HepG2 (cell line): ENCODE measurements around the gene ATAD3C. TPM values are rescaled to one million over a fixed set of nuclear protein-coding genes. Genes with fewer than 3 reads are reported as not detected.

Experiments
- ATAC-seq: fragments of 200-7000 bp; cut with Tn5 transposase; 3 replicates; pipeline ENCODE4 v1.9.1; 2020; ENCODE audit warnings: mild to moderate bottlenecking, moderate library complexity
- BruUV-seq: library from RNA; stranded (reverse); fragments of 400-500 nt; replicated peaks from 2 replicates; lab custom pipeline; 2021; lab: Mats Ljungman, UMichigan
- CTCF ChIA-PET: fragments of 300-600 bp; formaldehyde crosslinking; extraction: SDS; loops from one replicate; lab custom pipeline; 2021; ENCODE audit warnings: low total read pairs, inconsistent platforms, low intra/inter-chr PET ratio; lab: Yijun Ruan, JAX
- POLR2A ChIA-PET: fragments of 350-600 bp; sonication (Branson Sonifier 250); formaldehyde crosslinking; loops from one replicate; lab custom pipeline; 2020; ENCODE audit warnings: antibody characterized with exemption, inconsistent platforms; lab: Yijun Ruan, JAX
- DNase-seq: peaks from one replicate; pipeline ENCODE4 v3.0.0-alpha.2; 2015; ENCODE audit warnings: low spot score
- FAIRE-seq: peaks from 3 replicates; lab custom pipeline; 2011; peaks lifted over from hg19 to GRCh38; lab: Jason Lieb, UNC
- H2AFZ ChIP-seq: one replicate; pipeline ENCODE4 v1.6.1; 2011; ENCODE audit warnings: low read length, inconsistent platforms
- H3K27ac ChIP-seq: fragments of 300-600 bp; 3 replicates; pipeline ENCODE4 v1.8.0; 2011; ENCODE audit warnings: mixed run types, mild to moderate bottlenecking, mixed read lengths, low read length, inconsistent platforms; ENCODE audit not compliant: insufficient read depth; ENCODE audit errors: extremely low read length
- H3K27me3 ChIP-seq, 2 experiments: fragments of 200-600 bp in 1 of 2; 2 replicates in 1 of 2; 3 replicates in 1 of 2; pipeline versions ENCODE4 v1.6.0 to v1.8.0; 2011; ENCODE audit warnings: low read length in 2 of 2, mild to moderate bottlenecking in 2 of 2, moderate library complexity in 2 of 2, inconsistent platforms in 1 of 2; ENCODE audit not compliant: insufficient read depth in 2 of 2, control insufficient read depth in 1 of 2
- H3K36me3 ChIP-seq, 2 experiments: fragments of 200-600 bp in 1 of 2; replicated peaks in 1 of 2; 2 replicates in 1 of 2; 3 replicates in 1 of 2; pipeline versions ENCODE4 v1.5.1 to v1.8.0; 2011; ENCODE audit warnings: low read length in 2 of 2, inconsistent platforms in 1 of 2; ENCODE audit not compliant: insufficient read depth in 2 of 2, control insufficient read depth in 1 of 2
- H3K4me1 ChIP-seq: 2 replicates; pipeline ENCODE4 v1.5.1; 2012; ENCODE audit warnings: low read length, inconsistent platforms; ENCODE audit not compliant: insufficient read depth
- H3K4me2 ChIP-seq: 2 replicates; pipeline ENCODE4 v1.6.0; 2011; ENCODE audit warnings: low read depth, low read length, inconsistent platforms
- H3K4me3 ChIP-seq, 3 experiments: fragments of 200-600 bp in 1 of 3; sonication (generic), shearing (Covaris generic) in 1 of 3; replicated peaks in 1 of 3; 2 replicates each; pipeline ENCODE4 v1.5.1; 2011 to 2016; ENCODE audit warnings: low read length in 3 of 3, inconsistent platforms in 2 of 3, low read depth in 2 of 3, mild to moderate bottlenecking in 2 of 3, control low read depth in 1 of 3, mixed read lengths in 1 of 3; ENCODE audit not compliant: insufficient read depth in 1 of 3
- H3K79me2 ChIP-seq: one replicate; pipeline ENCODE4 v1.6.1; 2011; ENCODE audit warnings: low read length, inconsistent platforms; ENCODE audit not compliant: insufficient read depth
- H3K9ac ChIP-seq: 2 replicates; pipeline ENCODE4 v1.6.0; 2011; ENCODE audit warnings: mild to moderate bottlenecking, low read depth, low read length, inconsistent platforms; ENCODE audit not compliant: insufficient read depth
- H3K9me3 ChIP-seq: 2 replicates; pipeline ENCODE4 v1.5.1; 2012; ENCODE audit warnings: mild to moderate bottlenecking, low read length
- H4K20me1 ChIP-seq: 2 replicates; pipeline ENCODE4 v1.6.0; 2011; ENCODE audit warnings: inconsistent platforms, mild to moderate bottlenecking, low read length, moderate library complexity; ENCODE audit not compliant: insufficient read depth
- BHLHE40 ChIP-seq: IDR thresholded peaks from 2 replicates; pipeline ENCODE4 v1.6.1; 2011; ENCODE audit warnings: low read length, improper control_type of control experiment
- PPARG ChIP-seq: conservative IDR thresholded peaks from 2 replicates; pipeline ENCODE4 v1.6.1; 2016; ENCODE audit warnings: missing biosample characterization, missing genetic modification reagents
- TBL1XR1 ChIP-seq: fragments of 150-350 bp; IDR thresholded peaks from 2 replicates; pipeline ENCODE4 v1.6.1; 2014; ENCODE audit warnings: borderline replicate concordance, low read length; ENCODE audit not compliant: partially characterized antibody
- ZFP82 ChIP-seq: sonication (generic); formaldehyde crosslinking; IDR thresholded peaks from 2 replicates; pipeline ENCODE4 v1.5.1; 2020; ENCODE audit warnings: mild to moderate bottlenecking, missing genetic modification reagents, borderline replicate concordance
- ZNF644 ChIP-seq: IDR thresholded peaks from 2 replicates; pipeline ENCODE4 v1.6.1; 2016; ENCODE audit warnings: low read depth
- WGBS: methylation state at CpG from one replicate; pipeline ENCODE4 v1.1.6; 2017; ENCODE audit warnings: low lambda C conversion rate; 5-methylcytosine and 5-hydroxymethylcytosine counted together
- in situ Hi-C: cut with HindIII; loops from 2 replicates; pipeline ENCODE4 v1.10.0; 2017; ENCODE audit warnings: low pct_unique_long_range_greater_than_20kb; ENCODE audit not compliant: extremely low pct_ligation_motif_present
- intact Hi-C: fragments of 100-400 bp; cut with micrococcal nuclease; formaldehyde crosslinking; loops from one replicate; pipeline ENCODE4 v1.10.0; 2022; ENCODE audit not compliant: unreplicated experiment
- polyA plus RNA-seq, 8 experiments: library from polyadenylated mRNA; depleted of rRNA in 3 of 8; stranded (reverse) in 7 of 8; unstranded in 1 of 8; fragments of >200 nt; fragmentation: Illumina TruSeq in 4 of 8; extraction: Trizol in 4 of 8; gene quantifications; 2 replicates each; pipeline versions ENCODE4 v1.2.1 to v1.2.3, GENCODE V29; 2011 to 2016; ENCODE audit warnings: low read depth in 4 of 8, missing spikeins in 1 of 8, mixed read lengths in 1 of 8; ENCODE audit not compliant: insufficient read depth in 1 of 8
- total RNA-seq, 5 experiments: library from RNA; depleted of rRNA; stranded (reverse); fragments of >200 nt; fragmentation: Illumina TruSeq; extraction: Trizol; gene quantifications; 2 replicates each; pipeline ENCODE4 v1.2.3, GENCODE V29; 2016; ENCODE audit warnings: low read depth in 1 of 5
- TF ChIP-seq, protein P1 (sequence below): sonication (generic); formaldehyde crosslinking; IDR thresholded peaks from 2 replicates; pipeline ENCODE4 v1.4.0; 2020; ENCODE audit warnings: mild to moderate bottlenecking, missing genetic modification reagents, borderline replicate concordance
- TF ChIP-seq, protein P2 (sequence below): sonication (generic); formaldehyde crosslinking; IDR thresholded peaks from 2 replicates; pipeline ENCODE4 v1.4.0; 2020; ENCODE audit warnings: mild to moderate bottlenecking, missing genetic modification reagents

ATAD3C gene
- total and polyA plus RNA-seq, 2 of the 13 experiments (the other 11 are each of a cell fraction or from before 2014, with no cell fraction given): 2.4 to 3.2 TPM

DNA sequence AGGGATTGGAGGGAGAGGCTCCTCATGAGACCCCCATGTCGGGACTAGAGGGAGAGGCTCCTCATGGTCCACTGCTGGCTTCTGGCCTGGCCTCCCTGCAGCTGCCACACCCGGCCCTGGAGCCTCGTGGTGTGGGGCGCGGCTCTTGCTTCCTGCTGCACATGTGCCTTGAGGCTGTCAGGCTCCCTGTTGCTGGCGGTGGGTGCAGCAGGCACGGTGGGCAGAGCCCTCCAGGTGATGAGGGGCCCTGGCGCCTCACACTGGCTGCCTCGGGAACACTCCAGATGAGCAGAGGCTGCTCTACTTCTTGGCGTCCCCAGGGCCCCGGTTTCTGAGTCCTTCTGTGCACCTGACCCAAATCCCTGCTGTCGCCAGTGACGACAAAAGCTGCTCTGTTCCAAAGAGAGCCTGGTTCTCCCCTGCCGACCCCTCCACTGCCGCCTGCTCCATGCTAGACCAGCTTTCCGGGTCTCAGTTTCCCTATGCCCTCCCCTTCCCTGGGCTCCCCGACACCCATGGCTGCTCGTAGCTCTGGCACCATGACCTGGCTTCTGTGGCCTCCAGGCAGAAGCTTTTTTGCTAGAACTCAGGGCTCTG lies 12.3 kb downstream of the ATAD3C start:
- no TSS peak for BruUV-seq
- DNase-seq: no peak
- no peak for TF ChIP-seq BHLHE40
- TF ChIP-seq, protein P1, sequence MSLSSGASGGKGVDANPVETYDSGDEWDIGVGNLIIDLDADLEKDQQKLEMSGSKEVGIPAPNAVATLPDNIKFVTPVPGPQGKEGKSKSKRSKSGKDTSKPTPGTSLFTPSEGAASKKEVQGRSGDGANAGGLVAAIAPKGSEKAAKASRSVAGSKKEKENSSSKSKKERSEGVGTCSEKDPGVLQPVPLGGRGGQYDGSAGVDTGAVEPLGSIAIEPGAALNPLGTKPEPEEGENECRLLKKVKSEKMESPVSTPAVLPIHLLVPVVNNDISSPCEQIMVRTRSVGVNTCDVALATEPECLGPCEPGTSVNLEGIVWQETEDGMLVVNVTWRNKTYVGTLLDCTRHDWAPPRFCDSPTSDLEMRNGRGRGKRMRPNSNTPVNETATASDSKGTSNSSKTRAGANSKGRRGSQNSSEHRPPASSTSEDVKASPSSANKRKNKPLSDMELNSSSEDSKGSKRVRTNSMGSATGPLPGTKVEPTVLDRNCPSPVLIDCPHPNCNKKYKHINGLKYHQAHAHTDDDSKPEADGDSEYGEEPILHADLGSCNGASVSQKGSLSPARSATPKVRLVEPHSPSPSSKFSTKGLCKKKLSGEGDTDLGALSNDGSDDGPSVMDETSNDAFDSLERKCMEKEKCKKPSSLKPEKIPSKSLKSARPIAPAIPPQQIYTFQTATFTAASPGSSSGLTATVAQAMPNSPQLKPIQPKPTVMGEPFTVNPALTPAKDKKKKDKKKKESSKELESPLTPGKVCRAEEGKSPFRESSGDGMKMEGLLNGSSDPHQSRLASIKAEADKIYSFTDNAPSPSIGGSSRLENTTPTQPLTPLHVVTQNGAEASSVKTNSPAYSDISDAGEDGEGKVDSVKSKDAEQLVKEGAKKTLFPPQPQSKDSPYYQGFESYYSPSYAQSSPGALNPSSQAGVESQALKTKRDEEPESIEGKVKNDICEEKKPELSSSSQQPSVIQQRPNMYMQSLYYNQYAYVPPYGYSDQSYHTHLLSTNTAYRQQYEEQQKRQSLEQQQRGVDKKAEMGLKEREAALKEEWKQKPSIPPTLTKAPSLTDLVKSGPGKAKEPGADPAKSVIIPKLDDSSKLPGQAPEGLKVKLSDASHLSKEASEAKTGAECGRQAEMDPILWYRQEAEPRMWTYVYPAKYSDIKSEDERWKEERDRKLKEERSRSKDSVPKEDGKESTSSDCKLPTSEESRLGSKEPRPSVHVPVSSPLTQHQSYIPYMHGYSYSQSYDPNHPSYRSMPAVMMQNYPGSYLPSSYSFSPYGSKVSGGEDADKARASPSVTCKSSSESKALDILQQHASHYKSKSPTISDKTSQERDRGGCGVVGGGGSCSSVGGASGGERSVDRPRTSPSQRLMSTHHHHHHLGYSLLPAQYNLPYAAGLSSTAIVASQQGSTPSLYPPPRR (CRISPR knock-in tag): no peak
- TF ChIP-seq ZFP82 (CRISPR knock-in tag): no peak
- TF ChIP-seq ZNF644 (CRISPR knock-in tag): no peak
- no peak for TF ChIP-seq TBL1XR1
- TF ChIP-seq, protein P2, sequence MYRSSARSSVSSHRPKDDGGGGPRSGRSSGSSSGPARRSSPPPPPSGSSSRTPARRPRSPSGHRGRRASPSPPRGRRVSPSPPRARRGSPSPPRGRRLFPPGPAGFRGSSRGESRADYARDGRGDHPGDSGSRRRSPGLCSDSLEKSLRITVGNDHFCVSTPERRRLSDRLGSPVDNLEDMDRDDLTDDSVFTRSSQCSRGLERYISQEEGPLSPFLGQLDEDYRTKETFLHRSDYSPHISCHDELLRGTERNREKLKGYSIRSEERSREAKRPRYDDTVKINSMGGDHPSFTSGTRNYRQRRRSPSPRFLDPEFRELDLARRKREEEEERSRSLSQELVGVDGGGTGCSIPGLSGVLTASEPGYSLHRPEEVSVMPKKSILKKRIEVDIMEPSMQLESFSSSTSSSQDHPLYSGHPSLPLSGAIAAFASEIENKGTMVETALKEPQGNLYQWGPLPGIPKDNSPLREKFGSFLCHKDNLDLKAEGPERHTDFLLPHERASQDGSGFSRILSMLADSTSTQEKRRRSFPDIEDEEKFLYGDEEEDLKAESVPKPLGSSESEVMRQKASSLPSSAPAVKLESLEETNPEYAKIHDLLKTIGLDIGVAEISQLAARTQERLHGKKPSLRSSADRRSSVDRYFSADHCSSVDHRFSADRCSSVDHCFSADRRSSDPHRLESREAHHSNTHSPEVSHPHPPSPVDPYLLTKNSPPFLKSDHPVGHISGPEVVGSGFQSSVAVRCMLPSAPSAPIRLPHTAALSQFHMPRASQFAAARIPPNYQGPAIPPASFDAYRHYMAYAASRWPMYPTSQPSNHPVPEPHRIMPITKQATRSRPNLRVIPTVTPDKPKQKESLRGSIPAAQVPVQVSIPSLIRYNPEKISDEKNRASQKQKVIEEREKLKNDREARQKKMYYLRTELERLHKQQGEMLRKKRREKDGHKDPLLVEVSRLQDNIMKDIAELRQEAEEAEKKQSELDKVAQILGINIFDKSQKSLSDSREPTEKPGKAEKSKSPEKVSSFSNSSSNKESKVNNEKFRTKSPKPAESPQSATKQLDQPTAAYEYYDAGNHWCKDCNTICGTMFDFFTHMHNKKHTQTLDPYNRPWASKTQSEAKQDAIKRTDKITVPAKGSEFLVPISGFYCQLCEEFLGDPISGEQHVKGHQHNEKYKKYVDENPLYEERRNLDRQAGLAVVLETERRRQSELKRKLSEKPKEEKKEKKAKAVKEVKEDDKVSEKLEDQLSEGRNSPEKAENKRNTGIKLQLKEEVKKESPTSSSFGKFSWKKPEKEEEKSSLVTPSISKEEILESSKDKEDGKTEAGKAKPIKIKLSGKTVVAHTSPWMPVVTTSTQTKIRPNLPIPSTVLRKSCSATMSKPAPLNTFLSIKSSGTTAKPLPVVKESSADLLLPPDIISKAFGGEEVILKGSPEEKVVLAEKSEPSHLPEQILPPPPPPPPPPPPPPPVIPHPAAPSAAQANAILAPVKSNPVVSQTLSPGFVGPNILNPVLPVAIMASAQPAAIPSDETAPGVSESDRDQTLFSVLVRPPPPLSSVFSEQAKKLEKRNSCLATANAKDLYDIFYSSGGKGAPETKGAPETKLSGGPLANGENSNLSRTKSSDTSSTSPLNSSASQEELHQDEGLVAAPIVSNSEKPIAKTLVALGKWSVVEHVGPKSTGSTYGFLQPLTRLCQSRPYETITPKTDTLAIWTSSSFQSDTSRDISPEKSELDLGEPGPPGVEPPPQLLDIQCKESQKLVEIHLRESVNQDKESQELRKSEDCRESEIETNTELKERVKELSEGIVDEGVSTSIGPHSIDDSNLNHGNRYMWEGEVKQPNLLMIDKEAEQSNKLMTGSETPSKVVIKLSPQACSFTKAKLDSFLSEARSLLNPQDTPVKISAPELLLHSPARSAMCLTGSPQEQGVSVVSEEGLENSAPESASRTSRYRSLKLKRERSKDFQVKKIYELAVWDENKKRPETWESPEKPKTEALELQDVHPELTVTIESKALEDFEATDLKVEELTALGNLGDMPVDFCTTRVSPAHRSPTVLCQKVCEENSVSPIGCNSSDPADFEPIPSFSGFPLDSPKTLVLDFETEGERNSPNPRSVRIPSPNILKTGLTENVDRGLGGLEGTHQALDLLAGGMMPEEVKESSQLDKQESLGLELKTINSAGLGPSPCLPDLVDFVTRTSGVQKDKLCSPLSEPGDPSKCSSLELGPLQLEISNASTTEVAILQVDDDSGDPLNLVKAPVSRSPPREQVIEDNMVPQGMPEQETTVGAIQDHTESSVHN (CRISPR knock-in tag): no peak
- TF ChIP-seq PPARG (CRISPR knock-in tag): no peak

More for the DNA sequence above, 12.3 kb downstream of the ATAD3C start:
- ChIA-PET CTCF (no interaction called here), POLR2A (interaction anchor here (0.8 to 1.9 kb wide), 6 partner anchors 9 to 61 kb away, joined by 3 to 11 read pairs (median 4); partner anchors contain the start of gene ANKRD65)
- Histone ChIP-seq H4K20me1 (no peaks in the 10 kb centered on the region), H3K4me3 (peak overlapping the region; percentile 33 to 71 (median 49); a peak in 5 of 6 replicates), H3K27ac (no peak overlapping the region), H3K27me3 (peaks cover 6 to 19% of the 10 kb centered on the region in 2 experiments; a peak in 4 of 5 replicates), H3K4me2 (peak overlapping the region; percentile 77), H3K36me3 (no peaks in the 10 kb centered on the region), H3K79me2 (no peaks in the 10 kb centered on the region), H3K4me1 (peaks cover 40% of the 10 kb centered on the region), H3K9me3 (no peaks in the 10 kb centered on the region), H2AFZ (no peak overlapping the region), H3K9ac (peak overlapping the region; percentile 26; the same call in 1 of the 2 replicates)
- WGBS: 23% methylated on average over 6 of the region's 18 CpGs
- intact Hi-C loops: no loop called here
- ATAC-seq (peak; percentile 40), FAIRE-seq (no peak)
- in situ Hi-C loops: no loop called here
